ENCODE results near the gene CIT. TPM values are rescaled to one million over a fixed set of nuclear protein-coding genes. Genes with fewer than 3 reads are reported as not detected.

Gene CIT
- total RNA-seq, 1 experiment from 2014 or later = 67.9 TPM

GRCh38 chr12:119869720-119870119, 7.4 kb downstream of the CIT start:
- in situ Hi-C loops (cut with HindIII; ENCODE audit: low pct_unique_long_range_greater_than_20kb, low sequenced_read_pairs) (no loop called here), intact Hi-C loops (cut with micrococcal nuclease; ENCODE audit: unreplicated experiment) (no loop called here)
- DNase-seq (ENCODE audit: low read depth, low spot score) (no peak), ATAC-seq (no peak; the same call in 1 of the 2 replicates)
- Histone ChIP-seq H3K4me1 (ENCODE audit: control insufficient read depth, insufficient read depth, low read length) (no peaks in the 10 kb centered on the region), H3K4me3 (ENCODE audit: low read depth in 2 of 2, low read length in 2 of 2) (no peak overlapping the region), H3K9me3 (ENCODE audit: control insufficient read depth, insufficient read depth, low read depth, low read length) (no peaks in the 10 kb centered on the region), H3K27ac (ENCODE audit: low read length) (no peak overlapping the region), H3K36me3 (ENCODE audit: control insufficient read depth, insufficient read depth, low read length) (peaks cover 6% of the 10 kb centered on the region; the same call in 1 of the 2 replicates), H3K27me3 (ENCODE audit: control insufficient read depth, insufficient read depth, low read length) (no peaks in the 10 kb centered on the region)
- ChIA-PET CTCF (no interaction called here), POLR2A (no interaction called here)
- TF ChIP-seq CTCF (IDR thresholded peaks at IDR 0.05) = no peak
- no peak for TF ChIP-seq TCF7L2 (IDR thresholded peaks at IDR 0.05; ENCODE audit: low read depth, low read length)
- TF ChIP-seq SIN3A (IDR thresholded peaks at IDR 0.05; ENCODE audit: borderline replicate concordance, insufficient read depth, low read depth, low read length) = no peak
- TF ChIP-seq REST (IDR thresholded peaks at IDR 0.05; ENCODE audit: insufficient read depth in 1 of 2, low read depth in 2 of 2, low read length in 1 of 2) = no peak
- no peak for TF ChIP-seq POLR2AphosphoS5 (IDR thresholded peaks at IDR 0.05; ENCODE audit: low read depth, low read length)
- BruUV-seq (replicated peaks) = no TSS peak

DNA sequence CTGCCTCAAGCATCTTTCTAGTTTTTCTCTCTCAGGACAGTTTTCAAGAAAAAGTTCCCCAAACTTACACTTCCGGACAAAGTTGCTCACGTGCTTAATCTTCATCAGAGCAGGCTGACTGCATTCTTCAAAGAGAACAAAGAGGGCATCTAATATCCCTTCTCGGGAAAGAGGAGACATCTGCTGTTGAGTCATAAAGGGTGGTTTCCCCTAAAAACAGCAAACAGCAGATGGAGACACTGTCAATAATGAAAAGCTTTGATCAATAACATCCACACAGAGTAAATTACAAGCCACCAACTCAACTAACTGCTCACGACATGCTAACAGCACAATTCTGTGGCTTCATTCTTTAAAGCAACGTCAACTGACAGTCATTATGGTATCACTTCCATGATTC, 8.1 kb downstream of the CIT start:
- intact Hi-C loops (cut with micrococcal nuclease; ENCODE audit: unreplicated experiment) (no loop called here), in situ Hi-C loops (cut with HindIII; ENCODE audit: low pct_unique_long_range_greater_than_20kb, low sequenced_read_pairs) (no loop called here)
- Histone ChIP-seq H3K27ac (ENCODE audit: low read length) (no peak overlapping the region), H3K9me3 (ENCODE audit: control insufficient read depth, insufficient read depth, low read depth, low read length) (no peaks in the 10 kb centered on the region), H3K4me3 (ENCODE audit: low read depth in 2 of 2, low read length in 2 of 2) (no peak overlapping the region), H3K36me3 (ENCODE audit: control insufficient read depth, insufficient read depth, low read length) (peaks cover 2% of the 10 kb centered on the region; the same call in 1 of the 2 replicates), H3K4me1 (ENCODE audit: control insufficient read depth, insufficient read depth, low read length) (no peaks in the 10 kb centered on the region), H3K27me3 (ENCODE audit: control insufficient read depth, insufficient read depth, low read length) (no peaks in the 10 kb centered on the region)
- CTCF ChIA-PET = no interaction called here
- ATAC-seq (no peak), DNase-seq (ENCODE audit: low read depth, low spot score) (no peak)
- BruUV-seq (replicated peaks) = no TSS peak
- POLR2A ChIA-PET = no interaction called here
- TF ChIP-seq REST (IDR thresholded peaks at IDR 0.05; ENCODE audit: insufficient read depth in 1 of 2, low read depth in 2 of 2, low read length in 1 of 2) (no peak), POLR2AphosphoS5 (IDR thresholded peaks at IDR 0.05; ENCODE audit: low read depth, low read length) (no peak), CTCF (IDR thresholded peaks at IDR 0.05) (no peak), TCF7L2 (IDR thresholded peaks at IDR 0.05; ENCODE audit: low read depth, low read length) (no peak), SIN3A (IDR thresholded peaks at IDR 0.05; ENCODE audit: borderline replicate concordance, insufficient read depth, low read depth, low read length) (no peak)
